ENCODE results near the gene HACL1.

The HACL1 gene

GRCh38 chr3:15578289-15578867, 23.0 kb downstream of the HACL1 start:
- Histone ChIP-seq H3K9me3 (ENCODE audit: insufficient read depth, low read length) (no peaks in the 10 kb centered on the region), H3K9ac (ENCODE audit: insufficient read length, low read depth) (no peak overlapping the region), H3K4me3 (ENCODE audit: insufficient read length, low read depth) (no peak overlapping the region), H3K36me3 (ENCODE audit: insufficient read depth, insufficient read length, low read length) (peaks cover 43% of the 10 kb centered on the region), H3K4me1 (ENCODE audit: insufficient read depth, insufficient read length) (no peaks in the 10 kb centered on the region), H3K27me3 (ENCODE audit: insufficient read depth, insufficient read length) (no peaks in the 10 kb centered on the region)
- no peak for DNase-seq (ENCODE audit: low read depth, low spot score)
- TF ChIP-seq YY1 (IDR thresholded peaks at IDR 0.05; ENCODE audit: insufficient read depth, insufficient read length): no peak
- TF ChIP-seq SUZ12 (IDR thresholded peaks at IDR 0.05; ENCODE audit: extremely low read depth, insufficient read depth, insufficient read length): no peak
- no peak for TF ChIP-seq ZNF274 (IDR thresholded peaks at IDR 0.05; ENCODE audit: low read depth, low read length)

- no peak overlapping the region for H3K4me3 ChIP-seq (ENCODE audit: insufficient read length, low read depth)
- no peaks in the 10 kb centered on the region for H3K9me3 ChIP-seq (ENCODE audit: insufficient read depth, low read length)
- no peak for DNase-seq (ENCODE audit: low read depth, low spot score)
- no peak overlapping the region for H3K9ac ChIP-seq (ENCODE audit: insufficient read length, low read depth)
- no peaks in the 10 kb centered on the region for H3K4me1 ChIP-seq (ENCODE audit: insufficient read depth, insufficient read length)
- no peak for TF ChIP-seq ZNF274 (IDR thresholded peaks at IDR 0.05; ENCODE audit: low read depth, low read length)
- H3K36me3 ChIP-seq (ENCODE audit: insufficient read depth, insufficient read length, low read length): peaks cover 40% of the 10 kb centered on the region
- H3K27me3 ChIP-seq (ENCODE audit: insufficient read depth, insufficient read length): no peaks in the 10 kb centered on the region
Measured at GRCh38 chr3:15576475-15576874, 24.9 kb downstream of the HACL1 start.

GRCh38 chr3:15575446-15575845, 25.9 kb downstream of the HACL1 start:
- Histone ChIP-seq H3K4me1 (ENCODE audit: insufficient read depth, insufficient read length) (no peaks in the 10 kb centered on the region), H3K4me3 (ENCODE audit: insufficient read length, low read depth) (no peak overlapping the region), H3K27me3 (ENCODE audit: insufficient read depth, insufficient read length) (no peaks in the 10 kb centered on the region), H3K36me3 (ENCODE audit: insufficient read depth, insufficient read length, low read length) (peaks cover 46% of the 10 kb centered on the region), H3K9me3 (ENCODE audit: insufficient read depth, low read length) (no peaks in the 10 kb centered on the region), H3K9ac (ENCODE audit: insufficient read length, low read depth) (no peak overlapping the region)
- no peak for DNase-seq (ENCODE audit: low read depth, low spot score)
- no peak for TF ChIP-seq ZNF274 (IDR thresholded peaks at IDR 0.05; ENCODE audit: low read depth, low read length)
- no peak for TF ChIP-seq SUZ12 (IDR thresholded peaks at IDR 0.05; ENCODE audit: extremely low read depth, insufficient read depth, insufficient read length)
- TF ChIP-seq YY1 (IDR thresholded peaks at IDR 0.05; ENCODE audit: insufficient read depth, insufficient read length): no peak

- H3K36me3 ChIP-seq (ENCODE audit: insufficient read depth, insufficient read length, low read length): peaks cover 55% of the 10 kb centered on the region
- no peak overlapping the region for H3K4me3 ChIP-seq (ENCODE audit: insufficient read length, low read depth)
- TF ChIP-seq YY1 (IDR thresholded peaks at IDR 0.05; ENCODE audit: insufficient read depth, insufficient read length): no peak
- no peak for TF ChIP-seq ZNF274 (IDR thresholded peaks at IDR 0.05; ENCODE audit: low read depth, low read length)
- no peak for TF ChIP-seq SUZ12 (IDR thresholded peaks at IDR 0.05; ENCODE audit: extremely low read depth, insufficient read depth, insufficient read length)
- no peaks in the 10 kb centered on the region for H3K27me3 ChIP-seq (ENCODE audit: insufficient read depth, insufficient read length)
- H3K4me1 ChIP-seq (ENCODE audit: insufficient read depth, insufficient read length): no peaks in the 10 kb centered on the region
- no peak overlapping the region for H3K9ac ChIP-seq (ENCODE audit: insufficient read length, low read depth)
- no peaks in the 10 kb centered on the region for H3K9me3 ChIP-seq (ENCODE audit: insufficient read depth, low read length)
- DNase-seq (ENCODE audit: low read depth, low spot score): no peak
Measured at GRCh38 chr3:15572138-15572537, 29.2 kb downstream of the HACL1 start.

- DNase-seq (ENCODE audit: low read depth, low spot score): no peak
- H3K4me3 ChIP-seq (ENCODE audit: insufficient read length, low read depth): no peak overlapping the region
- no peaks in the 10 kb centered on the region for H3K27me3 ChIP-seq (ENCODE audit: insufficient read depth, insufficient read length)
- H3K9me3 ChIP-seq (ENCODE audit: insufficient read depth, low read length): no peaks in the 10 kb centered on the region
- peaks cover 75% of the 10 kb centered on the region for H3K36me3 ChIP-seq (ENCODE audit: insufficient read depth, insufficient read length, low read length)
- H3K9ac ChIP-seq (ENCODE audit: insufficient read length, low read depth): no peak overlapping the region
- H3K4me1 ChIP-seq (ENCODE audit: insufficient read depth, insufficient read length): no peaks in the 10 kb centered on the region
- no peak for TF ChIP-seq ZNF274 (IDR thresholded peaks at IDR 0.05; ENCODE audit: low read depth, low read length)
- no peak for TF ChIP-seq YY1 (IDR thresholded peaks at IDR 0.05; ENCODE audit: insufficient read depth, insufficient read length)
- TF ChIP-seq SUZ12 (IDR thresholded peaks at IDR 0.05; ENCODE audit: extremely low read depth, insufficient read depth, insufficient read length): no peak
Measured at GRCh38 chr3:15563190-15563589, 38.2 kb downstream of the HACL1 start.

- no peak overlapping the region for H3K9ac ChIP-seq (ENCODE audit: insufficient read length, low read depth)
- no peaks in the 10 kb centered on the region for H3K4me1 ChIP-seq (ENCODE audit: insufficient read depth, insufficient read length)
- no peak overlapping the region for H3K4me3 ChIP-seq (ENCODE audit: insufficient read length, low read depth)
- no peak for DNase-seq (ENCODE audit: low read depth, low spot score)
- no peaks in the 10 kb centered on the region for H3K27me3 ChIP-seq (ENCODE audit: insufficient read depth, insufficient read length)
- TF ChIP-seq YY1 (IDR thresholded peaks at IDR 0.05; ENCODE audit: insufficient read depth, insufficient read length) (no peak), ZNF274 (IDR thresholded peaks at IDR 0.05; ENCODE audit: low read depth, low read length) (no peak), SUZ12 (IDR thresholded peaks at IDR 0.05; ENCODE audit: extremely low read depth, insufficient read depth, insufficient read length) (no peak)
- no peaks in the 10 kb centered on the region for H3K9me3 ChIP-seq (ENCODE audit: insufficient read depth, low read length)
- peaks cover 69% of the 10 kb centered on the region for H3K36me3 ChIP-seq (ENCODE audit: insufficient read depth, insufficient read length, low read length)
Measured at GRCh38 chr3:15562560-15562959, 38.8 kb downstream of the HACL1 start.

GRCh38 chr3:15558581-15558980, 42.8 kb downstream of the HACL1 start:
- no peak overlapping the region for H3K9ac ChIP-seq (ENCODE audit: insufficient read length, low read depth)
- no peak for DNase-seq (ENCODE audit: low read depth, low spot score)
- no peaks in the 10 kb centered on the region for H3K9me3 ChIP-seq (ENCODE audit: insufficient read depth, low read length)
- TF ChIP-seq SUZ12 (IDR thresholded peaks at IDR 0.05; ENCODE audit: extremely low read depth, insufficient read depth, insufficient read length): no peak
- no peak for TF ChIP-seq YY1 (IDR thresholded peaks at IDR 0.05; ENCODE audit: insufficient read depth, insufficient read length)
- no peak for TF ChIP-seq ZNF274 (IDR thresholded peaks at IDR 0.05; ENCODE audit: low read depth, low read length)
- H3K27me3 ChIP-seq (ENCODE audit: insufficient read depth, insufficient read length): no peaks in the 10 kb centered on the region
- peaks cover 42% of the 10 kb centered on the region for H3K36me3 ChIP-seq (ENCODE audit: insufficient read depth, insufficient read length, low read length)
- no peak overlapping the region for H3K4me3 ChIP-seq (ENCODE audit: insufficient read length, low read depth)
- H3K4me1 ChIP-seq (ENCODE audit: insufficient read depth, insufficient read length): no peaks in the 10 kb centered on the region

Measured in NT2/D1 (cell line).